DND-41 (cell line): ENCODE results near the gene CCL20.

Experiments used
- EZH2 ChIP-seq: IDR thresholded peaks from 3 replicates; pipeline ENCODE4 v1.6.1; 2012; ENCODE audit warnings: borderline replicate concordance, low read depth, mild to moderate bottlenecking, moderate library complexity, low read length, inconsistent platforms; ENCODE audit not compliant: severe bottlenecking
- TF ChIP-seq, protein P1 (sequence below): IDR thresholded peaks from 2 replicates; pipeline ENCODE4 v1.5.1; 2012; ENCODE audit warnings: borderline replicate concordance, low read length, moderate library complexity, mild to moderate bottlenecking; ENCODE audit not compliant: poor library complexity, severe bottlenecking; ENCODE audit errors: extremely low read depth

- TF ChIP-seq, protein P1, sequence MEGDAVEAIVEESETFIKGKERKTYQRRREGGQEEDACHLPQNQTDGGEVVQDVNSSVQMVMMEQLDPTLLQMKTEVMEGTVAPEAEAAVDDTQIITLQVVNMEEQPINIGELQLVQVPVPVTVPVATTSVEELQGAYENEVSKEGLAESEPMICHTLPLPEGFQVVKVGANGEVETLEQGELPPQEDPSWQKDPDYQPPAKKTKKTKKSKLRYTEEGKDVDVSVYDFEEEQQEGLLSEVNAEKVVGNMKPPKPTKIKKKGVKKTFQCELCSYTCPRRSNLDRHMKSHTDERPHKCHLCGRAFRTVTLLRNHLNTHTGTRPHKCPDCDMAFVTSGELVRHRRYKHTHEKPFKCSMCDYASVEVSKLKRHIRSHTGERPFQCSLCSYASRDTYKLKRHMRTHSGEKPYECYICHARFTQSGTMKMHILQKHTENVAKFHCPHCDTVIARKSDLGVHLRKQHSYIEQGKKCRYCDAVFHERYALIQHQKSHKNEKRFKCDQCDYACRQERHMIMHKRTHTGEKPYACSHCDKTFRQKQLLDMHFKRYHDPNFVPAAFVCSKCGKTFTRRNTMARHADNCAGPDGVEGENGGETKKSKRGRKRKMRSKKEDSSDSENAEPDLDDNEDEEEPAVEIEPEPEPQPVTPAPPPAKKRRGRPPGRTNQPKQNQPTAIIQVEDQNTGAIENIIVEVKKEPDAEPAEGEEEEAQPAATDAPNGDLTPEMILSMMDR = no peak
- no peak for TF ChIP-seq EZH2
Measured at GRCh38 chr2:227819398-227819697, 5.7 kb downstream of the CCL20 start.
